ENCODE measurements around the gene PRDM12.

The PRDM12 gene

DNA sequence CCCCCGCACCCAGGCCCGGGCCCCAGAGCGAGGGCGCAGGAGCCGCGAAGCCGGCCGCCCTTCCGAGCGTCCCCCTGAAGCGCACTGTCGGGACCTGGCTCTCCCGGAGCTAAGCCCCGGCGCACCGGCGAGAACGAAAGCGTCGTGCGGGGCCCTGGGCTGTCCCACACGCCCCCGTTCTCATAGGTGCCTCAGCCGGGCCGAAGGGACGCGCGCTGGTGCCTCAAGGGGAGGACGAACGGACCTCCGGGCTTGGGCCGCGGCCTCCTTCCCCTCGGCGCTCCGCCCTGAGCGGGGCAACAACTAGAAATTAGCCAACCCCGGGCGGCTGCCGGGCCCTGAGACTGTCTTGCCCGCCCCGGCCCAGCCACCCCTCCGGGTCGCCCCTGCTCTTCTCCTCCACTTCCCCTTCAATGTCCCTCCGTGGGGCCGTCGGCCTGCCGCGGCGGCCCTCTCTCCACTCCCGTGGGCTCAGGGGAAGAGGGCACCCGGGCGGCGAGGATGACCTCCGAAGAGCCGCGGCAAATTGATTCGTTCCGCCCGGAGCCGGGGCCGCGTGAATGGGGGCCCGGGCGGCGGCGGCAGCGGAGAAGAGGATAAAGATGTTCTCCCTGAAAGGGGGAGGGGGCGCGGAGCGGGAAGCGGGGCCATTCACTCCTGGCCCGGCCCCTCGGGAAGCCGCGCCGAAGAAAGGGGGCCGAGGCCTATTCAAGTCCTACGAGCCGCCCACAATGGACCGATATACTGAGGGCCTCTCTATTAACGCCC is 3.5 kb upstream of the PRDM12 start:
- Histone ChIP-seq H3K27me3 (ENCODE audit: low read depth, low read length) (peaks cover 62% of the 10 kb centered on the region), H3K4me1 (ENCODE audit: control insufficient read depth in 1 of 2, insufficient read depth in 2 of 2, low read length in 2 of 2) (peaks cover 0 to 63% of the 10 kb centered on the region in 2 donors), H3K27ac (ENCODE audit: low read length) (no peak overlapping the region), H3K9me3 (ENCODE audit: control insufficient read depth in 1 of 2, low read length in 2 of 2) (no peaks in the 10 kb centered on the region), H3K4me3 (ENCODE audit: low read depth in 1 of 2, low read length in 2 of 2) (peak overlapping the region in 1 of 2 donors; percentile 61), H3K36me3 (ENCODE audit: control insufficient read depth in 1 of 2, insufficient read depth in 2 of 2, low read length in 2 of 2) (no peaks in the 10 kb centered on the region)

GRCh38 chr9:130661451-130662098 is 2.8 kb upstream of the PRDM12 start:
- H3K36me3 ChIP-seq (ENCODE audit: control insufficient read depth in 1 of 2, insufficient read depth in 2 of 2, low read length in 2 of 2): no peaks in the 10 kb centered on the region

DNA sequence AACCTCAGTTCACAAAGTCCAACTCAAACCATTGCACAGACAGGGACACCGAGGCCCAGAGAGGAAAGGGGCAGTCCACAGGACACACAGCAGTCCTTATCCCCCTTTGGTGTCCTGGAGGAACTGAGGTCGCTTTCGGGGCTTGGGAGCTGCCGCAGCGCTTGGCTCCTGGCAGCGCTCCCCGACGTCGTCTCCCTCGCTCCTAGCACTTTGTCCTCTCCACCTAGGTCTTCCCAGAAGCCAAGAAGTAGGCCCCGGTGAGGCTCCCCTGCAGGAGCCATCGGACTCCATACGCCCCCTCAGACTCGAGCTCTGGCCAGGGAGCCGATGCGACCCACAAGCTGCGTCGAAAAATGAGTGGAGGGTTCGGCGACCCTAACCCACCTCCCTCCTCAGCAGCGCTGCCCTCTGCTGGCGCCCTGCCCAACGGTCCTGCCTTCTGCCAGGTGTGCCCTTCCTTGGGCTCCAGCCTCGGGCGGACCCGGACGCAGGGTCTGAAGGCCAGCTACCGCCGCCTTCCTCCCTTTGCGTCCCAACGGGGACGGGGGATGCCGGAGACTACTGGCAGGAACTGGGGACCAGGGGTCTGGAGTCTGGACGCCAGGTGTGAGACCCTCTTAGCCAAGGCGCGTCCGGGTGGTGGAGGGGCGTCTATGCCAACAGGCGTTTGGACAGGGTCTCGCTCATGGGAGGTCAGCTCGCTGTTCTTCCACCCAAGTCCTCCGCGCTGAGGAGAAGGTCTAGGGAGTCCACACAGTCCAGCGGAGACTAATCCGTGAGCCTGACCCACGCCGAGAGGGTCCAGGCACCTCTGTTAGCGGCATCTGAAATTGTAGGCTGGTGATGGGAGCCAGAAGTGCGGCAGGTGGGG is 2.1 kb upstream of the PRDM12 start:
- Histone ChIP-seq H3K4me1 (ENCODE audit: control insufficient read depth in 1 of 2, insufficient read depth in 2 of 2, low read length in 2 of 2) (peaks cover 0 to 74% of the 10 kb centered on the region in 2 donors), H3K27me3 (ENCODE audit: low read depth, low read length) (peaks cover 75% of the 10 kb centered on the region), H3K9me3 (ENCODE audit: control insufficient read depth in 1 of 2, low read length in 2 of 2) (no peaks in the 10 kb centered on the region), H3K36me3 (ENCODE audit: control insufficient read depth in 1 of 2, insufficient read depth in 2 of 2, low read length in 2 of 2) (no peaks in the 10 kb centered on the region), H3K4me3 (ENCODE audit: low read depth in 1 of 2, low read length in 2 of 2) (peak overlapping the region in 1 of 2 donors; percentile 36), H3K27ac (ENCODE audit: low read length) (no peak overlapping the region)

More at GRCh38 chr9:130661451-130662098, 2.8 kb upstream of the PRDM12 start:
- H3K4me1 ChIP-seq (ENCODE audit: control insufficient read depth in 1 of 2, insufficient read depth in 2 of 2, low read length in 2 of 2): peaks cover 0 to 70% of the 10 kb centered on the region in 2 donors
- peaks cover 69% of the 10 kb centered on the region for H3K27me3 ChIP-seq (ENCODE audit: low read depth, low read length)
- H3K4me3 ChIP-seq (ENCODE audit: low read depth in 1 of 2, low read length in 2 of 2): peak overlapping the region in 1 of 2 donors; percentile 61
- no peaks in the 10 kb centered on the region for H3K9me3 ChIP-seq (ENCODE audit: control insufficient read depth in 1 of 2, low read length in 2 of 2)
- H3K27ac ChIP-seq (ENCODE audit: low read length): no peak overlapping the region

- Histone ChIP-seq H3K4me3 (ENCODE audit: low read depth in 1 of 2, low read length in 2 of 2) (peak overlapping the region in 1 of 2 donors; percentile 36), H3K27me3 (ENCODE audit: low read depth, low read length) (peaks cover 80% of the 10 kb centered on the region), H3K9me3 (ENCODE audit: control insufficient read depth in 1 of 2, low read length in 2 of 2) (no peaks in the 10 kb centered on the region), H3K36me3 (ENCODE audit: control insufficient read depth in 1 of 2, insufficient read depth in 2 of 2, low read length in 2 of 2) (no peaks in the 10 kb centered on the region), H3K27ac (ENCODE audit: low read length) (no peak overlapping the region), H3K4me1 (ENCODE audit: control insufficient read depth in 1 of 2, insufficient read depth in 2 of 2, low read length in 2 of 2) (peaks cover 0 to 74% of the 10 kb centered on the region in 2 donors)
Observed at GRCh38 chr9:130662970-130663257, 1.5 kb upstream of the PRDM12 start.

DNA sequence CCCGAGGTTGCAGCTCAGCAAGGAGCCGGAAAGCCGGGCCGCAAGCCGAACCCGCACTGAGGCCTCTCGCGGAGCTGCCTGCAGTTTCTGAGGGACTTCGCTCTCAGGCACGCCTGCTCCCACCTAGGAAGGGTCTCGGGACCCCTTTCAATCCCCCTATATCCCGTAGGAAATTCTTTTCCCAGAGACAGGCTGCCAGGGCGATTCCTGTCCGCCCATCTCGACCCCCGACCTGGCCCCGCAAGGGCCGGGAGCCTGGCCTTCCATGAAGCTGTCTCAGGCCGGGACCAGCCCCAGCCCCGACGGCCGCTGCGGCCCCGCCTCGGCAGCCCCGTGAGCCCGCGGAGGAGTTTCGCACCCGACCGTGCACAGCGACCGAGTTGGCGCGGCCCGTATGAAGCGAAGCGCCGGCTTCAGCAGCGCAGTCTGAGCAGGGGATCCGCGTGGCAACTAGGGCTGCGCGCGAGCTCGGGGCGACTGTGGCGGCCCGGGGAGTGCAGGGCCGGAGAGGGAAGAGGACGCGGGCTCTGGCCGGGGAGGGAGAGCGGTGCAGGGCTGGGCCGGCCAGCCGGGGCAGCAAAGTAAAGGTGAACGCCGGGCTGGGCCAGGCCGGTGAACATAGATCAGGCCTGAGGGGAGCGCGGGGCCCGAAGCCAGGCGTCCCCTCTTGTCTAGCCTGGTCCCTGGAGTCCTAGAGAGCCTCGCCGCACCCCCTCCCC is 977 bp upstream of the PRDM12 start:
- peaks cover 80% of the 10 kb centered on the region for H3K27me3 ChIP-seq (ENCODE audit: low read depth, low read length)
- no peaks in the 10 kb centered on the region for H3K9me3 ChIP-seq (ENCODE audit: control insufficient read depth in 1 of 2, low read length in 2 of 2)
- H3K36me3 ChIP-seq (ENCODE audit: control insufficient read depth in 1 of 2, insufficient read depth in 2 of 2, low read length in 2 of 2): no peaks in the 10 kb centered on the region
- peak overlapping the region in 1 of 2 donors; percentile 36 for H3K4me3 ChIP-seq (ENCODE audit: low read depth in 1 of 2, low read length in 2 of 2)
- H3K27ac ChIP-seq (ENCODE audit: low read length): no peak overlapping the region
- peaks cover 0 to 74% of the 10 kb centered on the region in 2 donors for H3K4me1 ChIP-seq (ENCODE audit: control insufficient read depth in 1 of 2, insufficient read depth in 2 of 2, low read length in 2 of 2)

GRCh38 chr9:130663977-130664250 is 480 bp upstream of the PRDM12 start:
- Histone ChIP-seq H3K9me3 (ENCODE audit: control insufficient read depth in 1 of 2, low read length in 2 of 2) (no peaks in the 10 kb centered on the region), H3K27me3 (ENCODE audit: low read depth, low read length) (peaks cover 77% of the 10 kb centered on the region), H3K27ac (ENCODE audit: low read length) (no peak overlapping the region), H3K4me1 (ENCODE audit: control insufficient read depth in 1 of 2, insufficient read depth in 2 of 2, low read length in 2 of 2) (peaks cover 0 to 74% of the 10 kb centered on the region in 2 donors), H3K36me3 (ENCODE audit: control insufficient read depth in 1 of 2, insufficient read depth in 2 of 2, low read length in 2 of 2) (no peaks in the 10 kb centered on the region), H3K4me3 (ENCODE audit: low read depth in 1 of 2, low read length in 2 of 2) (peak overlapping the region in 1 of 2 donors; percentile 36)

DNA sequence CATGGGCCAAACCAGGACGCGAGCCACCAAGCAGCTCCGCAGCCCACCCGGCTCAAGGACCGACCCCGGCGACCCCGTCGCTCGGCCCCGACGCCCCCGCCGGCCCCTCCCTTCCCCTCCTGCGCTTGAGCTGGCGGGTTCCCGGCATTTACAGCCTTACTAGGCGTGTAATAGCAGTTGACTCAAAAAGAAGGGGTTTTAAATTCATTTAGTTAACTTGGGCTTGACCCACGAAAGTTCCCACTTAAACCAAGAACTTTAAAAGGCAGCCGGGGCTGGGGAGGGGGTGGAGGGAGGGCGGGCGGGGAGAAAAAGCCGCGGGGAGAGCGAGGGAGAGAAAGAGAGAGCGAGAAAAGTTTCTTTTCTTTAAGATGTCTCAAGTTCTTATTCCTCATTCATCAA is 636 bp downstream of the PRDM12 start:
- Histone ChIP-seq H3K27me3 (ENCODE audit: low read depth, low read length) (peaks cover 72% of the 10 kb centered on the region), H3K4me1 (ENCODE audit: control insufficient read depth in 1 of 2, insufficient read depth in 2 of 2, low read length in 2 of 2) (peaks cover 0 to 65% of the 10 kb centered on the region in 2 donors), H3K4me3 (ENCODE audit: low read depth in 1 of 2, low read length in 2 of 2) (peak overlapping the region in 1 of 2 donors; percentile 24), H3K36me3 (ENCODE audit: control insufficient read depth in 1 of 2, insufficient read depth in 2 of 2, low read length in 2 of 2) (no peaks in the 10 kb centered on the region), H3K9me3 (ENCODE audit: control insufficient read depth in 1 of 2, low read length in 2 of 2) (no peaks in the 10 kb centered on the region), H3K27ac (ENCODE audit: low read length) (no peak overlapping the region)

DNA sequence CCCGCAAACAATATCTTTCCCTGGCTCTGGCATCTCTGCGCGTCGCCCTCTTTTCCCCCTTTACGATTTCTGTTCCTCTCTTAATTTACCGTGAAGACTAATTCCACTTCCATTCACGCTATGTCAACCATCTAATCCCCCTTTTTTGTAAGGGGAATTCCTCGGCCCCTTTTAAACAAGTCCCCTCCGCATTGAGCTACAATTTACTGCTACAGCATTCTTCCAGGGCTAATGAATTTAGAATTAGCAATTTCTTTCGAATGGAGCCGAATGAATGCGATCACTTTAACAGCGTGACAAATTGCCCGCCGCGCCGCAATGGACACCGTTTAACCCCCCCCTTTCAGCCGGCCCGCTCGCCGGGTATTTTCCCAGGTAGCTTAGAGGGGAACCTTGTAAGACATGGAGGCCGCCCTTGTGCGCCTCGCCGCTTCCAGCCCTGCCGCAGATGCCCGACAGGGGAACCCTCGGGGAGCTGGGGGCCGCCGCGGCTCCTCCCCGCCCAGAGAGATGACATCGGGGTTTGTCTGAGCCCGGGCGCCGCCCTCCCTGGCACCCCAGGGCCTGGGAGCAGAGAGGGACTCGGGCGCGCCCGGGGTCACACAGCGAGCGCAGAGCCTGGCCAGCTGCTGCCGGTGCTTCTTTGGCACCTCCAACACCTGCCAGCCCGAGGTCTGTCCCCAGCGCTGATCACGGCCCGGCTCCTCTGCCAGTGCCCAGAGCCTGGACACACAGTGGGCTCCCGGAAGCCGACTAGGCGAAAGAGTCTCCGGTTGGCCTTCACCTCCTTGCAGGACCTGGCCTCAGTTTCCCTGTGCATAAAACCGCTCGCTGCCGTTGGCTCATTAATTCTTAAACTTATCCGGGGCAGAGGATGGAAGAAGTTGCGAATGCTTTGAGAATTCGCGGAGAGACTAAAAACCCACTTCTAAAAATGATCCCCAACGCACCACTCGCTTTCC is 1.3 kb downstream of the PRDM12 start:
- Histone ChIP-seq H3K27ac (ENCODE audit: low read length) (no peak overlapping the region), H3K9me3 (ENCODE audit: control insufficient read depth in 1 of 2, low read length in 2 of 2) (no peaks in the 10 kb centered on the region), H3K36me3 (ENCODE audit: control insufficient read depth in 1 of 2, insufficient read depth in 2 of 2, low read length in 2 of 2) (no peaks in the 10 kb centered on the region), H3K27me3 (ENCODE audit: low read depth, low read length) (peaks cover 72% of the 10 kb centered on the region), H3K4me3 (ENCODE audit: low read depth in 1 of 2, low read length in 2 of 2) (no peak overlapping the region), H3K4me1 (ENCODE audit: control insufficient read depth in 1 of 2, insufficient read depth in 2 of 2, low read length in 2 of 2) (peaks cover 0 to 59% of the 10 kb centered on the region in 2 donors)

GRCh38 chr9:130666393-130667119 is 2.2 kb downstream of the PRDM12 start:
- Histone ChIP-seq H3K4me1 (ENCODE audit: control insufficient read depth in 1 of 2, insufficient read depth in 2 of 2, low read length in 2 of 2) (peaks cover 0 to 50% of the 10 kb centered on the region in 2 donors), H3K36me3 (ENCODE audit: control insufficient read depth in 1 of 2, insufficient read depth in 2 of 2, low read length in 2 of 2) (no peaks in the 10 kb centered on the region), H3K4me3 (ENCODE audit: low read depth in 1 of 2, low read length in 2 of 2) (no peak overlapping the region), H3K9me3 (ENCODE audit: control insufficient read depth in 1 of 2, low read length in 2 of 2) (no peaks in the 10 kb centered on the region), H3K27me3 (ENCODE audit: low read depth, low read length) (peaks cover 64% of the 10 kb centered on the region), H3K27ac (ENCODE audit: low read length) (no peak overlapping the region)

DNA sequence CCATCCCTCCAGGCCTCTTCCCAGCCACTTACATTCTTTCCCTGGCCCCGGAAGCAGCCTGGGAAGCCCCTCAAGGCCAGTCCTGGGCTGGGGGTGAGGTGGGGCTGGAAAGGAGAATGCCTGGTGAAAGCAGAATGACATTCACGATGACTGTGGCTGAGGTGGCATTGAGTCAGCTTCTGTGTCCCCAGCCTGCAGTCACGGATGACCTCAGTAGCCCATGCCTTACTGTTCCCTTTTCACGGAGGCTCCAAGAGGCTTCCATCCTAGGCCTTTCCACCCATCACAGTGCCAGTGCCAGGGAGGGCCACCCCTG is 2.7 kb downstream of the PRDM12 start:
- Histone ChIP-seq H3K27ac (ENCODE audit: low read length) (no peak overlapping the region), H3K9me3 (ENCODE audit: control insufficient read depth in 1 of 2, low read length in 2 of 2) (no peaks in the 10 kb centered on the region), H3K27me3 (ENCODE audit: low read depth, low read length) (peaks cover 59% of the 10 kb centered on the region), H3K4me1 (ENCODE audit: control insufficient read depth in 1 of 2, insufficient read depth in 2 of 2, low read length in 2 of 2) (peaks cover 0 to 45% of the 10 kb centered on the region in 2 donors), H3K36me3 (ENCODE audit: control insufficient read depth in 1 of 2, insufficient read depth in 2 of 2, low read length in 2 of 2) (no peaks in the 10 kb centered on the region), H3K4me3 (ENCODE audit: low read depth in 1 of 2, low read length in 2 of 2) (no peak overlapping the region)
